Measurements from ENCODE around the gene GTF3C6. TPM values are rescaled to one million over a fixed set of nuclear protein-coding genes. Genes with fewer than 3 reads are reported as not detected.

GTF3C6 gene, protein sequence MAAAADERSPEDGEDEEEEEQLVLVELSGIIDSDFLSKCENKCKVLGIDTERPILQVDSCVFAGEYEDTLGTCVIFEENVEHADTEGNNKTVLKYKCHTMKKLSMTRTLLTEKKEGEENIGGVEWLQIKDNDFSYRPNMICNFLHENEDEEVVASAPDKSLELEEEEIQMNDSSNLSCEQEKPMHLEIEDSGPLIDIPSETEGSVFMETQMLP
- 32.0 and 45.8 TPM in 2 replicates for total RNA-seq

DNA sequence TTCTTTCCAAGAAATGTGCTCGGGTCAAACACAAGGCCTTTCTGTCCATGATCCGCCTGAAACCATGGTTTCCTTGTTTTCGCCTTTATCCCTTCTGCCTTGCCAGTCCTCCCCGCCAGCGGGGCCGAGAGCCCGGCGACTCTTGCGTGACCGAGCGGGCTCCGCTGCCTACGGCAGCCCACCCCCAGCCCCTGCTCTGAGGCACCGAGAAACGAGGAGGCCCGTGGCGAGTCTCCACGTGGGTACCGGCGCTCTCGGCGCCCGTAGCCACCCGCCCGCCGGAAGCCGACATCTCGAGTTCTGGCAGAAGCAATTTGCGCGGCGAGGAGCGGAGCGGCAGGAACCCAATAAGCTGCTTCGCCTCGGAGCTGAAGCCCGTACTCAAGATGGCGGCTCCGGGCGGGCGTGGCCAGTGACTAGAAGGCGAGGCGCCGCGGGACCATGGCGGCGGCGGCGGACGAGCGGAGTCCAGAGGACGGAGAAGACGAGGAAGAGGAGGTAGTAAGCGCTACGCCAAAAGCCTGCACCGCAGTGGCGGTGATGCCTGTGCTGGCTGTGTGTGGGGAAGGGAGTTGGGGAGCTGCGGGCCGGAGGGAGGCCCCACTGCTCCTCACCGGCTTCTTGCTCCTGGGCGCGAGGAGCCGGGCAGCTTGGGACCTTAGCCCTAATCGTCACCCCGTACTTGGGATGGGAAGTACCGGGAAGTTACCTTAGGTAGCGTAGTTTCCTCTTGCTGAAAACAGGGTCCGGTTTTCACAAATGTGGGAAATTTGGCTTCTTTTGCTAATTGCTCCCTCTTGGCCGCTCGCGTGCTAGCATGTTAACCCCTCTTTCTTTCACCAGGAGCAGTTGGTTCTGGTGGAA is at the start of gene GTF3C6:
Gene GTF3C6 (plus strand): TSS at position 378 of the 864 bp plus-strand sequence. CDS start 64 bp downstream, at position 442.

Other genes with a start within 250 kb of the GTF3C6 start
- gene CDK19, start 143.2 kb upstream of the GTF3C6 start, total RNA-seq = 8.2 and 12.5 TPM in 2 replicates
- 134 and 185 TPM in 2 replicates for gene AMD1, start 83.9 kb upstream of the GTF3C6 start, total RNA-seq
- 31.1 and 36.1 TPM in 2 replicates for gene RPF2, start 23.3 kb downstream of the GTF3C6 start, total RNA-seq
- not detected in 2 replicates for gene SLC16A10, start 128.8 kb downstream of the GTF3C6 start, total RNA-seq